Daoy (cell line): ENCODE measurements around the gene HDGFL2. TPM values are rescaled to one million over a fixed set of nuclear protein-coding genes. Genes with fewer than 3 reads are reported as not detected.
A peak's percentile ranks its signal among the peaks of the same experiment; 100 is the strongest.

Experiments used
- DNase-seq: peaks from one replicate; pipeline ENCODE4 v3.0.0-alpha.2; 2015; ENCODE audit warnings: low read depth
- total RNA-seq: library from RNA; depleted of rRNA; stranded (reverse); fragments of >200 nt; shearing (Covaris generic); gene quantifications from 2 replicates; pipeline ENCODE4 v1.2.3, GENCODE V29; 2014; rRNA removed

HDGFL2 gene
- 57.4 and 79.1 TPM in 2 replicates for total RNA-seq

- no peak for DNase-seq
Measured at GRCh38 chr19:4472174-4472974, at the start of gene HDGFL2. Gene HDGFL2 (plus strand): TSS chr19:4472297. CDS start chr19:4472351, 54 bp downstream.

GRCh38 chr19:4423416-4424126 lies 48.5 kb upstream of the HDGFL2 start:
- DNase-seq: no peak

- DNase-seq: peak; percentile 51
Measured at GRCh38 chr19:4425537-4425936, 46.6 kb upstream of the HDGFL2 start.

GRCh38 chr19:4428326-4428975 lies 43.6 kb upstream of the HDGFL2 start:
- DNase-seq: no peak

GRCh38 chr19:4429256-4429655 lies 42.8 kb upstream of the HDGFL2 start:
- DNase-seq: no peak

- DNase-seq: no peak
Measured at GRCh38 chr19:4429771-4430171, 42.3 kb upstream of the HDGFL2 start.

GRCh38 chr19:4430760-4431159 lies 41.3 kb upstream of the HDGFL2 start:
- no peak for DNase-seq

GRCh38 chr19:4431296-4431695 lies 40.8 kb upstream of the HDGFL2 start:
- no peak for DNase-seq

GRCh38 chr19:4431808-4432674 lies 40.1 kb upstream of the HDGFL2 start:
- DNase-seq: no peak

- no peak for DNase-seq
Measured at GRCh38 chr19:4432918-4433506, 39.1 kb upstream of the HDGFL2 start.

GRCh38 chr19:4434391-4434790 lies 37.7 kb upstream of the HDGFL2 start:
- DNase-seq: no peak

- no peak for DNase-seq
Measured at GRCh38 chr19:4436231-4436630, 35.9 kb upstream of the HDGFL2 start.

GRCh38 chr19:4437103-4437502 lies 35.0 kb upstream of the HDGFL2 start:
- DNase-seq: no peak

GRCh38 chr19:4439243-4439642 lies 32.9 kb upstream of the HDGFL2 start:
- no peak for DNase-seq

- DNase-seq: no peak
Measured at GRCh38 chr19:4441994-4442818, 29.9 kb upstream of the HDGFL2 start.

GRCh38 chr19:4442819-4443146 lies 29.3 kb upstream of the HDGFL2 start:
- no peak for DNase-seq

- DNase-seq: no peak
Measured at GRCh38 chr19:4443188-4443587, 28.9 kb upstream of the HDGFL2 start.

- peak; percentile 13 for DNase-seq
Measured at GRCh38 chr19:4443966-4444764, 27.9 kb upstream of the HDGFL2 start.
